GM18907 (cell line): Measurements from ENCODE around the gene CBX7.

ENCODE experiments used
- ATAC-seq: cut with Tn5 transposase; IDR thresholded peaks from one replicate; pipeline ENCODE4 v1.9.1; 2021; ENCODE audit warnings: mild to moderate bottlenecking, moderate library complexity; ENCODE audit not compliant: unreplicated experiment

Gene CBX7

GRCh38 chr22:39152511-39153219 is at the start of gene CBX7:
CBX7 (minus strand) TSS chr22:39152680; CDS start chr22:39152444, 236 bp downstream.
- ATAC-seq = peak; percentile 65

DNA sequence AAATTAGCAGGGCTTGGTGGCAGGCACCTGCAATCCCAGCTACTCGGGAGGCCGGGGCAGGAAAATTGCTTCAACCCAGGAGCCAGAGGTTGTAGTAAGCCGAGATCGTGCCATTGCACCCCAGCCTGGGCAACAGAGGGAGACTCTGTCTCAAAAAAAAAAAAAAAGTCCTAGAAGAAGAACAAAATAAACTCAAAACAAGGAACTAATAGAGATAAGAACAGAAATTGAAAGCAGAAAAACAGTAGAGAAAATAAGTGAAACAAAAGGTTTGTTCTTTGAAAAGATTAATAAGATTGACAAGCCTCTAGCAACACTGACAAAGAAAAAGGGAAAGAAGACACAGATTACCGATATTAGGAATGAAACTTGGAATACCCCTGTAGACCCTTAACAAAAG is 45.1 kb upstream of the CBX7 start:
- no peak for ATAC-seq

- no peak for ATAC-seq
Measured at GRCh38 chr22:39194098-39194497, 41.6 kb upstream of the CBX7 start.

DNA sequence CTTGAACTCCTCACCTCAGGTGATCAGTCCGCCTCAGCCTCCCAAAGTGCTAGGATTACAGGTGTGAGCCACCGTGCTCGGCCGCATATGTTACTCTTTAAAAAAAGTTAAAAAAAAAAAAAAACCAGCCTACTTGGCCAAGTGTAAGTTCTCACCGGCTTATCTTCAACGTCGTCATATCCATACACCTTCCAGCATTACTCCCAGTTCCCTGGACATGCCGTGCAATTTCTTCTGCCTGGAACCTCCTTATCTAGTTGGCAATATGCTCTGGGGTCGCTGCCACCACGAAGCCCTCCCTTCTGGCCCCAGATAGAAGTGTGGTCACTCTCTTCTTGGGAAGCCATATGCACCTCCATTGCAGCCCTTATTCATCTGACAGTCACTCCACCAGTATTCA is 36.3 kb upstream of the CBX7 start:
- ATAC-seq = no peak

- ATAC-seq = no peak
Measured at GRCh38 chr22:39185601-39186012, 33.1 kb upstream of the CBX7 start.

DNA sequence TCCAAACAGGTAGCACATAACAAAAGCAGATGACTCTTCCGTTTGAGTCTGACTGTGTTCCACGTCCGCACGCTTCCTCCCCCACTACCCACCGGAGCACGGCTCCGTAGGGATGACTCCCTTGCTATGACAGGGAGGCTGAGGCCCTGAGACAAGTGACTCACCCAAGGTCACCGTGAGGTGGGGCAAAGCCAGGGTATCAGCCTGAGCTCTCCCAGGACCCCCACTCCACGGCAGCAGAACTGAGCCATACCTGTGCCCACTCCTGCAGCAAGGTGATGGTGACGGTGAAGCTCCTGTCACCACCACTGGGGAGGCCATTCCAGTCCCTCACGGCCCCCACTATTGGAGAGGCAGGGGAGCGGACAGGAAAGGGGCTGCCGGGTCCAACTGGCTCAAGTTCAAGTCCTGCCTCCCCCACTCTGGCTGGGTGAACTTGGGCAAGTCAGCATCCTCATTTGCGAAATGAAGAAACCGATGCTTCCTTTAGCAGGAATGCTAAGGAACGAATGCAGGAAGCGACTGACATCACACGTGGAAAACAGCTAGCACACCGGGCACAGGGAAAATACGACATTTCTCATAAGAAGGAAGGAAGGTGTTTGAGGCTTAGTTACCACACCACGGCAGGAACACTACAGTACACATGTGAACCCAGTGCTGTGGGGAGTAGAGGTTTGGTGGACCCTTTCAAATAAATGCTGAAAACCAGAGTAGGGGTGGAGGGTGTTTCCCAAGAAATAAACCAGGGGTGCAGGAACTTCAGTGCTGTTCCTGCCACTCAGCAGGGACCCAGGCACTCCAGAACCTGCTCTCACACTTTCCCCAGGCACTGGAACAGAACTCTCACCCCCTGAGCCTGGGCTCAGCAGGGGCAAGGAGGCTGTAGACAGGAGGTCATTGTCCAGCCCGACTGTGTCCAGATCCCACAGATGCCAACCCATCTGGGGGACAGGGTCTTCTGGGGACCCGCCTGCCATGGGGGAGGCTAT is 32.4 kb upstream of the CBX7 start:
- no peak for ATAC-seq

GRCh38 chr22:39183991-39184585 is 31.6 kb upstream of the CBX7 start:
- no peak for ATAC-seq

DNA sequence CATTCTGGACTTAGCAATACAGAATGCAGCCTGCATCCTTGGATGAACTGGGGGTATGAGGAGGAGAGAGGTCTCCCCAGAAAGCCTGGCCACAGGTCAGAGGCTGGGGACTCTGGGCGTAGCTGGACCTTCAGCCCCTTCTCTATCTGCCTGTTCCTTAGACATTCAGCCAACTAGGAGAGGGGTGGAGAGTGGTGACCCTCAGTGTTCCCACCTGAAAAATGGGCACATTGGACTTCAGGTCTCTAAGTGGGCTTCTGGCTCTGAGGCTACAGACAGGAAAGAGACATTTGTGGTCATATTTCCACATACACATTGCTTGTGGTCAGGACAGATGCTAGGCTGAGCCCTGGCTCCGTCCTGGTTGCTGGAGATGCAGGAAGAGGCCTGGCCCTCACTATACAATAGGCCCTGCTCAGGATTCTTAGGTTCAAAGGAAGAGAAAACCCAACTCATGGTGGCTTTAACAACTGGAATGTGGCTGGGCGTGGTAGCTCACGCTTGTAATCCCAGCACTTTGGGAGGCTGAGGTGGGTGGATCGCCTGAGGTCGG is 30.1 kb upstream of the CBX7 start:
- no peak for ATAC-seq

DNA sequence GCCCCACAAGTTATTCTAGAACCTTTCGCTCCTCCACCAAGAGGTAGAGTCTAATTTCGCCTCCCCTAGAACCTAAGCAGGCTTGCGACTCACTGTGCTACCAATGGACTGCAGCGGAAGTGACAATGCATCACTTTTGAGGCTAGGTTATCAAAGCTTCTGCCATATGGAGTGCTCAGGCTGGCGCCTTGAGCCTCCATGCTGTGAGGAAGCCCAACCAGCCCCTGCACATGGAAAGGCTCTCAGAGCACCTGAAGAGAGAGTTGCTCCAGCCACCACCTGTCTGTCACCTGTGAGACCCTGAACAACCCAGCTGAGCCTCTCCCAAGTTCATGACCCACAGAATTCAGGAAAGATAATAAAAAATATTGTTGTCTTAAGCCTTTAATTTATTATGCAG is 29.3 kb upstream of the CBX7 start:
- no peak for ATAC-seq

GRCh38 chr22:39181356-39181755 is 28.9 kb upstream of the CBX7 start:
- no peak for ATAC-seq

DNA sequence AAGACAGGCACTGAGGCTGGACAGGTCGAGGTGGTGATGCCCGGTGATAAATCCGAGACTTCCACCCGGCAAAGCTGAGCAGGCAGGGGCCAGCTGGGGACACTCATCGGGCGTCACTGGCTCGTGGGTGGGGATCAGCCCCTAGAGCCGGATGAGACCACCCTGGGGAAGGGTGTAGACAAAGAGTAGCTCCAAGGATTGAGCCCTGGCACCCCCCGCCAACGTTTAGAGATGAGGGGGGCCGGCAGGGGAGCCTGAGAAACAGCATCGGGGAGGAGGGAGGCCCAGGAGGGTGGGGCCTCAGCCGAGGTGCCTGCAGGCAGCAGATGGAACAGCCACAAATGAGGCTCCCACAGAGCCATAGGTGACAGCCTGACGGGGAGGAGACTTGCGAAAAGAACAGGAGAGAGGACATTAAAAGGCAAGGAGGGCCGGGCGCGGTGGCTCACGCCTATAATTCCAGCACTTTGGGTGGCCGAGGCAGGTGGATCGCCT is 27.4 kb upstream of the CBX7 start:
- ATAC-seq = no peak

- no peak for ATAC-seq
Measured at GRCh38 chr22:39179401-39179827, 26.9 kb upstream of the CBX7 start.

DNA sequence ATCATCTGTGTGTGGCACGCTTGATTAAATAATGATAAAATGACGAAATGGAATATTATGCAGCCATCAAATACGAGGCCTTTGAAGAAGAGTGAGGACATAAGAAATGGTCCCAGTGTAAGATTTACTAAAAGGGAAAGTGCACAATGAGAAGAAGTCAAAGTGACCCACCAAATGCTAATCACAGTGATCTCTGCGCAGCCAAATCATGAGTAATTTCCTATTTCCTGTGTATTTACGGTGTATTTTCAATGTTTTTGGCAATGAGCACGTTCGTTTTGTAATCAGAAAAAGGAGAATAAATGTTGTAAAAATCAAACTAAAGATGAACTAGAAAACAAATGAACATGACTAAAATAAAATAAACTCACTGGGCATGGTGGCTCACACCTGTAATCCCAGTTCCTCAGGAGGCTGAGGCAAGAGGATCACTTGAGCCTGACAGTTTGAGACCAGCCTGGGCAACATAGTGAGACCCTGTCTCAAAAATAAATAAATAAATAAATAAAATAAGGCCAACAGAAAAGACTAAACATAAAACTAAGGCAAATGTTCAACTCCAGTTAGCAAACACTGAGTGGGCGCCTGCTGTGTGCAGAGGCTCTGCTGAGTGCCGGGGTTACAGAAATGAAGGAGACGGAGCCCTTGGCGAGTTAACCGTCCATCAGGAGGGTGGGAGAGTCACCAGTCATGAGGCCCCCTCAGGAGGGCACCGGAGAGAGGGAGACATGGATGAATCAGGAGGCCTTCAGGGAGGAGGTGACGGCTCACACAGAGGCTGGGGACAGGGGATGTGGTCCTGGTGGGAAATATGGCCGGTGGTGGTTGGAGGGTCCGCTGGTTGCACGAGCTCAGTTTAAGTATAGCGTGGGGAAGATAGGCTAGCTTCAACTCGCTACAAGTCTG is 26.0 kb upstream of the CBX7 start:
- ATAC-seq = no peak

DNA sequence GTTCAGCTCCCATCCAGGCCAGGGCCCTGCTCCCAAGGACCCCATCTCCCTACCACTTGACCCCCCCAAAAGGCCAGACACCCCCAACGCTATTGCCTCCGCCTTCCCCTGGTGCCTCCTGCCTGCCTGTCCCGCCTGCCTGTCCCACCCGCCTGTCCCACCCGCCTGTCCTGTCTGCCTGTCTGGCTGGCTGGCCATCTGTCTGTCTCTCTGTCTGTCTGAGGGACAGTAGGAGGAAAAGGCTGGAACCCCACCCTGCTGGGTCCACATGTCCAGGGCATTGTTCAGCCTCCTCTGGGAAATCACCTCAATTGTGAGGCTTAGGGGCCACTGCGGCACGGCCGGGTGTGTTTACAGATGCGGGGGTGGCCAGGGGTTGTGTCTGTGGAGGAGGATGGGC is 25.3 kb upstream of the CBX7 start:
- no peak for ATAC-seq

DNA sequence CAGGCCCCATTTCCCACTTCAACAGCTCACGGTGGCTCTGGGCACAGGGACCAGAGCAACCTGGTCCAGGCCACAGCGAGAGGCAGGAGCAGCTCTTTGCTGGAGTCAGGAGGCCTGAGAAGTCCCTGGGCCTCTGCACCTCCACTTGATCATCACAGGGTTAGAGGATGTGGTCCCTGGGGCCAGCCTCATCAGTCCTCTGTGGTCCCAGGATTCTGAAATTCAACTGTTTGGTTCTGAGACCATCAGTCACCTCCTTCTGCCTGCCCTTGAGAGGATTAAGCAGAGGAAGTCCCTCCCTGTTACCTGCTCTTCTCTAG is 24.9 kb upstream of the CBX7 start:
- no peak for ATAC-seq

GRCh38 chr22:39176714-39177455 is 24.4 kb upstream of the CBX7 start:
- no peak for ATAC-seq

DNA sequence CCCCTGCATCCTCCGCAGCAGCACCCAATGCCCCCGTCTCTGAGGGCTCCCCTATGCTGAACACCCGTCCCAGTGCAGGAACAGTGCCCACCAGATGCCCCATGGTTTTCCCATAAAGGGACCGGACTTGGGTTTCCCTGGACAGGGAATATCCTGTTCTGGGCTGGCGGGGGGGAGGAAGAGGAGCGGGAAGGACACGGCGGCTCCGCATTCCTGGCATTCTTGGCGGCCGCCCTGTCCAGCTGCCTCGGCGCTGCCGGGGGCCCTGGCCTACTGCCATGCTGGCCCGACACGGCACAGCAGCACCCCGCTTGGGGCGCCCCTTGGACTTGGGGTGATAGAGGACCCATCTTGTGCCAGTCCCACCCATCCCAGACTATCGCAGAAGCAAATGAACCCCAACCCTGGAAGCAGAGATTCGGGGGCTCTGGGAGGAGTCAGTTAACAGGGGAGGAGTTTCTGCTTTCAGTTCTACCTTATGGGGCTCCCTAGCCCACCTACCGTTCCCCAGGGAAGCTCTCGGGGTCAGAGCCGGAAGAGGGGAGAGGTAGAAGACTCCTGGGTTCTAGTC is 23.7 kb upstream of the CBX7 start:
- no peak for ATAC-seq

DNA sequence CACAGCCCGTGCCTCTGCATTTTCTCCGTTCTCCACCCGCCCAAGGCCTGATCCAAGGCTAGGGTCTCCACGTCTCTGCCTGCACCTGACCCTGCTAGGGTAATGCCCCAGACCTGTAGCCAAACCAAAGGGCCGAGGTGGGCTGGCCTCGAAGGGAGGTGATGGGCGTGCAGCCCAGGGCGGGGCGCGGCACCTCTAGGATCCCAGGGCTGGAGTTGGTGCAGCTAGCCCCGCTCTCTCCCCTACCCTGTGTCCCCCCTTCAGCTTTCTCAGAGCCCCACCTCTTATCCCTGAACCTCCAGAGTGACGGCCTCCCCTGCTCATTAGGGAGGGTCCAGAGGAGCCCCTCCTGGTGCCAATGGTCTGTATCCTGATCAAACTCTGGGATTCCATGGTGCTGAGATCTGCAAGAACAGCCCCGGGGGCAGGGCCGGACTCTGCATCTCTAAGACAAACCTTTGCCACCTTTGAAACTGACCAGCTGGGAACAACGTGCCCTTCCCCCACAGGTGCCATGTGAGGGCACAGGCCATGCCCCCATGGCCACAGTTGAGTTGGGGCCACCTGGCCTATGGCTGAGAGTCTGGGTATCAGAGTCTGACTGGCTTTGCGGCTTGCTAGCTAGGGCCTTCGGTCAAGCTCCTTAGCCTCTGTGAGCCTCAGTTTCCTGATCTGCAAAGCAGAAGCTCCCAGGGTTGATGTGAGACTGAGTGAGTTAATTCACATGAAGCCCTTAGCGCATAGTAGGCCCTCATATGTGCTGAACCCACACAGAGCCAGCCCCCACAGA is 23.1 kb upstream of the CBX7 start:
- no peak for ATAC-seq
